GM18511 (cell line): ENCODE measurements around the gene ZFAND6.
A peak's percentile ranks its signal among the peaks of the same experiment; 100 is the strongest.

Source experiments
- ATAC-seq: cut with Tn5 transposase; IDR thresholded peaks from one replicate; pipeline ENCODE4 v1.9.1; 2021; ENCODE audit warnings: mild to moderate bottlenecking, moderate library complexity; ENCODE audit not compliant: unreplicated experiment

ZFAND6 gene

GRCh38 chr15:80163897-80164296, 104.4 kb downstream of the ZFAND6 start:
- no peak for ATAC-seq

DNA sequence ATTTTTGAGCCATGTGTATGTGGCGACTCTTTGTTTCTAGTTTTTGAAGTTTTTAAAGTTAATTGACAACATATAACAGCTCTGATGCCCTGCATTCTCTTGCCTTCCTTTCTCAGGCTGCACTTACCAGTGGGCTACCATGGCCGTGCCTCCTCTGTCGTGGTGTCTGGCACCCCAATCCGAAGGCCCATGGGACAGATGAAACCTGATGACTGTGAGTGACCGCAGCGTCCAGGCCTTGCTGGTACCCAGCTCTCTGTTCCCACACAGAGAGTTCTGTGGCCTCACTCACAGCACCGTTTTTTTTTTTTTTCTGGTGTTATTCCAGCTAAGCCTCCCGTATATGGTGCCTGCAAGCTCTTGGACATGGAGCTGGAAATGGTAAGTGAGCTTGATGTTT, 108.5 kb downstream of the ZFAND6 start:
- no peak for ATAC-seq

- ATAC-seq, result no peak
These were observed 108.9 kb downstream of the ZFAND6 start for GRCh38 chr15:80168421-80168820.

DNA sequence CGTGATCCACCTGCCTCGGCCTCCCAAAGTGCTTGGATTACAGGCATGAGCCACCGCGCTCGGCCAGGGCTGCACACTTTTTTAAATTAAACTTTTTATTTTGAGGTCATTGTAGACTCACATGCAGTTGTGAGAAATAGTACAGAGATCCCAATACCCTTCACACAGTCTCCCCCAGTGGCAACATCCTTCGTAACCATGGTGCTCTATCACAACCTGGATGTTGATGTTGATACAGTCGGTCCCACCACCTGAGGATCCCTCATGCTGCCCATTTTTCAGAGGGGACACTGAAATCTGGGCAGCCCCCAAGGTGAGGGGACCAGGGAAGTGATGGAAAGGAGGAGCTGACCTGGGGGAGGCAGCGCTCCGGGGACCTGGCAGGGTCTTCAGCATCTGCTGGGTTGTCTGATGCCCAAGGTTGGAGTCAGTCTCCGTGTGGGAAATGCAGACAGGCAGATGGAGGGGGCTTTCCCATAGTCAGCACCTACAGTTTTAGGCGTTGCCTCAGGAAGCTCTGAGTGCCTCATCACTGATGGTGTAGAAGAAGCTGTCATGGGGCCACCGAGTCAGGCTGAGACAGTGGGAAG, 110.4 kb downstream of the ZFAND6 start:
- ATAC-seq, result no peak

- ATAC-seq, result no peak
These were observed 111.1 kb downstream of the ZFAND6 start for GRCh38 chr15:80170596-80170995.

DNA sequence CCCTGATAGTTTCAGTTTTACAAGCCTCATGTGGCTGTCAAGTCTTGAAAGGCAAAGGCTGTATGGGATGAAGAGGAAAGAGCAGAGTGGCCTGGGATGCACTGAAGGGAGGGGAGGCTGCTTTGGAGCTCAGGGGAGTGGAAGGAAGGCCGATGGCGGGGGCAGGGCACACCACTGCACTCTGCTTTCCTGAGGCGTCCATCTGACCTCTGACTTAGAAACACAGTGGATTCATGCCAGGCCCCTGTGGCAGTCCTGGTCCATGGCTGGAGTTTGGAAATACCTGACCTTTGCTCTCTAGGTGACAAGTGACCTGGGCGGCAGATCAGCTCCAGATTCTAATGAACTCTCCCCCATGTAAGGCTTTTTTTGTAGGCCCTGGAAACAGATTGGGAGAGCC, 112.3 kb downstream of the ZFAND6 start:
- no peak for ATAC-seq

DNA sequence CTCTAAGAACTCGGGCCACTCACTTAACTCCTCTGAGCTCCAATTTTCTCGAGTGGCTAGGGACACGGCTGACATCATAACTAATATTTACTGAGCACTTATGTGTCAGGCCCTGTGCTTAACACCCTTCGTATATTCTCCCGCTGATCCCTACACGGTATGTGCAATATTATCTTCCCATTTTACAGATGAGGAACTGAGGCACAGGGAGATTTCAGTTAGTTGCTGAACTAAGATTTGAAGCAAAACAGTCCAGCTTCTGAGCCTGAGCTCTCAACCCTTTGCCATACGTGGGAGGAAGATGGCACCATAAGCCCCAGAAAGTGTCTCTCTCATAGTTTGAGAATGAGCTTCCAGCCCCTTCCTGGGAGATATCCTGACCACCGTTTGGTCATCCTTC, 112.9 kb downstream of the ZFAND6 start:
- no peak for ATAC-seq

DNA sequence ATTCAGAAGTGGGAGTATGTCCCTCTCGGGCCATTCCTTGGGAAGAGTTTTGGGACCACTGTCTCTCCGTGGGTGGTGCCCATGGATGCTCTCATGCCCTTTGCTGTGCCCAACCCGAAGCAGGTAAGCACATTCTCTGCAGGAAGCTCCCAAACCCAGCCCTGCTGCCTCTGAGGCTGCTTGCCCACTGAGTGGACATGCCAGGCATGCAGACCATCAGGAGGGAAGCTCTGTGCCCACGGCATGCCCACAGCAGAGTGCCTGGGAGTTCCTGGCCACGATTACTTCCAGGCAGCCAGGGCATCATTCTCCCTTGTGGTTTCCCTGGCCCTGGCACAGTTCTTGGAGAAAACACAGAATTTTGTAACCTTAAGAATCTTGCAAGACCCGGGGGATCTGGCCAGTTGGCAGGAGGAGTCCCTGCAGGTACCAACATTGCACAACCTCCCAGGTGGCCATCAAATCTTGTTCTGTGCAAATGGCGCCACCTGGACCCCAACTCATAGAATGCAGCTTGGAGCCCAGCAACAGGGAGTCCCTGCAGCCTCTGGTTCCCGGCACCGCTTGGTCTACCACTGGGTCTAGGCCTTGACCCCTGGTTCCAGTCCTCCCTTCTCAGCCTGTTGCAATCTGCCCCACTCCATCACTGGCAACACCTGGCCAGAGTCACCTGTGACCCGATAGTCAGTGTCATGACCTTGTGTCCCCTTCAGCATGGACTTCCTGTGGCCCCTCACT, 113.7 kb downstream of the ZFAND6 start:
- peak; percentile 72 for ATAC-seq

DNA sequence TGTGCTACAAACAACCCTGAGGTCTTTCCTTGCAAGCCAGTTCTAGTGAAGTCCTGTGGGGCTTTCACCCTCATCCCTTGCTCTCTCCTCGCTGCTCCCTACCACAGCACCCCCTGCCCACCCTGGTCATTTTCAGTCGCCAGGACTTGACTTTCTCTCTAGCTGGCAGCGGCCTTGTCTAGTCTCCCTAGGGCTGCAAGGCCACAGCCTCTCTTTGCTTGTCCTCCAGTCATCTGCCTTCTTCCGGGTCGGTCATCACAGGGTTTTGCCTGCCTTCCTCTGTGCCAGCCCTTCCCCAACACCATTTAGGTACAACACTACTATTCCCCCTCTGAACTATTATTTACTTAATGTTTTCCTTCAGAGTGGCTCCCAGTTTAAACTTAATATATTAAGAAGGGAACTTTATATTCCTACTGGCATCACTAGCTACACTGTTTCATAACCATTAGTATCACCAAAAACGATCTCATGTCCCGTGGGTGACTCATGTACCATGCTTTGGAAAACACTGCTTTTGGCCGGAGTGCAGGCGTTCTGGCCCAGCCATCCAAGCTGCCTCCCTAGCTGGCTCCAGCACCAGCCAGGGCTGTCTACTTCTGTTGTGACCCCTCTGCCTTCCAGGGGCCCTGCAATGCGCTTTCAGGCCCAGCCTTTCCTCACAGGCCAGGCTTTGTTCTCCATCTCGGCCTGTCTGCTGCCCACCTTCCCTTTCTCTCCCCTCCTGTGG, 114.7 kb downstream of the ZFAND6 start:
- no peak for ATAC-seq

GRCh38 chr15:80175436-80175835, 116.0 kb downstream of the ZFAND6 start:
- no peak for ATAC-seq

DNA sequence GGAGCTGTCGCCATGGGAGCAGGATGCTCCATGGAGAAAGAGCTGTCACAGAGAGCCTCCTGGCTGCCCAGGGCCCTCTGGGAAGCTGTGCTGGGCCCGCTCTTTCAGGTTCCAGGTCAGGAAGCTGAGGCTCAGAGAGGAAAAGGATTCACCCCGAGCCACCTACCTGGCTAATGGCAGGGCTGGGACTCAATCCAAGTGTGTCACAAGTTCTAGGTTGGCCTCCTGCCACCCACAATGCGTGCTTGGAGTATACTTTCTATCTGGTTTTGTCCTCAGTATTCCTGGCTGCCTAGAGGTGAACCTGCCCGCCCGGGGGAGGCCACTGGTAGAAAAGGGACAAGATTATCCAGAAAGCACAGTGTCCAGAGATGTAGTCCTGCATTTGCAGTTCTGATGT, 117.0 kb downstream of the ZFAND6 start:
- no peak for ATAC-seq

DNA sequence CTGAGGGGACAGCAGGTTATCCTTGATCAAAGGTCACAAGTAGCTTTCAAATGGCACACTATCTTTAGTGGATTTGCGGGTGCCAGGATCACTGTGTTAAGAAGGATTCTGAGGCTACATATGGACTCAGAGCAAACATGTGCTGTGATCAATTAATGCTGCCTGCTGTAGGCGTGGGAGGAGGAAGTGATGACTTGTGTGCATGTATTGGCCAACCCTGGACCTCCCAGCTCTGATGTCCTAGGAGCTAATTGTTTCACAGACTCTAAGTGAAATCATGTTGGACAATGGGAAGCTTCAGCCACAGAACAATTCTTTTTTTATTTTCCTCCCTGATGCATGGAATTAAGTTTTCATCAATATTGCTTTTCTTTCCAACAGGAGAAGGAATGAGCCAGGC, 117.7 kb downstream of the ZFAND6 start:
- no peak for ATAC-seq

- no peak for ATAC-seq
These were observed 119.7 kb downstream of the ZFAND6 start for GRCh38 chr15:80179025-80179759.

- no peak for ATAC-seq
These were observed 120.5 kb downstream of the ZFAND6 start for GRCh38 chr15:80179935-80180334.

DNA sequence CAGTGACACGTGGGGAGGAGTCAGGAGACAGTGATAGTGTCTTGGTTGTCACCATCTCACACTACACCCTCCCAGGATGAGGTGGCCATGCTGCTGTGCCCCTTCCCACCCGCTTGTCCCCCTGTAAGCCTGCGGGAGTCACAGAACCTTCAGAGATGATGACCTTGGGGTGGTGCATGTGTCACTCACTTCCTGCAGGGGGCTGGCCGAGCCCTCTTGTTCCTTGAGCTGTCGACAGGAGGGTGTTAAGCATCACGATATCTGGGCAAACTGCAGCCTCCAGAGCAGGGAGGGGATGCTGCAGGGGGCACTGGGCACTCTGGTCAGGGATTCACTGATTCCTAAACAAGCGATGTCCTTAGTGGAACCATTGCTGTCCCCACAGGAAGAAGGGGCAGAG, 121.0 kb downstream of the ZFAND6 start:
- no peak for ATAC-seq

- ATAC-seq, result no peak
These were observed 121.5 kb downstream of the ZFAND6 start for GRCh38 chr15:80180986-80181385.

GRCh38 chr15:80182611-80183261, 123.3 kb downstream of the ZFAND6 start:
- no peak for ATAC-seq

- ATAC-seq, result no peak
These were observed 123.8 kb downstream of the ZFAND6 start for GRCh38 chr15:80183306-80183705.

DNA sequence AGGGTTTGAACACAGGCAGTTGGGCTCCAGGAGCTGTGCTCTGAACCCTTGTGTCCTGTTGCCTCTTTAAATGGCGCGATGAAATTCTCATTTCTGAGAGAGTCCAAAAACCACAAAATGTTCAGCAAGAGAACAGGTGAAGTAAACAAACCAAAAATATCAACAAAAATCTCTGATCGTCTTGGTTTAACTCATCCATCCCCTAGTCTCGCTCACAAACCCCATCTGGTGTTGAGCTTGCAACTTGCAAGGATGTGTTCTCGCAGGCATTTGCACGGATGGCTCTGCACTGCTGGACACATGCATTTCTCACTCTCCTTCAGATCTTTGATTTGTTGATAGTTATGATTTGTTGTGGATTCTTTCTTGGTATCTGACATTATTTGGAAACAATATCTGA, 124.4 kb downstream of the ZFAND6 start:
- ATAC-seq, result no peak

DNA sequence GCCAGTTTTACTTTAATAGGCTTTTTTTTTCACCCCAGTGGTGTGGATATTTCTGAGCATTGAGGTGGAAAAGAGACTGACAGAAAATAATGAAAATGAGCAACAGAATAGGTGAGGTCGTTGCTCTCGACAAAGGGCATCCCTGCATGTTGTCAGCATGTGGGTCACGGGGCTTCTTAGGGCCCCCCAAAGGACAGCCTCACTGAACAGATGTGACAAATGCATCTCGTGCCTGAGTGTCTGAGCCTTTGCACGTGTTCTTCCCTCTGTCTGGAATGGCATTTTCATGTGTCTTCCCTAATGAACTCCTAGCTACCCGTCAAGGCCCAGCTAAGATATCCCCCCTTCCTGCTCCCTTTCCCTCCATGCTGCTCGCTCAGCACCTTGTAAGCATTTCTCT, 125.1 kb downstream of the ZFAND6 start:
- ATAC-seq, result no peak

GRCh38 chr15:80185152-80185551, 125.7 kb downstream of the ZFAND6 start:
- ATAC-seq, result no peak
